BE2C (cell line): Measurements from ENCODE around the gene EIF4G3.

Experiments used
- DNase-seq: peaks from one replicate; pipeline ENCODE4 v3.0.0-alpha.2; 2020
- H3K27me3 ChIP-seq: fragments of 250-450 bp; sonication (Bioruptor Pico); 2 replicates; pipeline ENCODE4 v1.5.1; 2020; ENCODE audit warnings: mild to moderate bottlenecking
- H3K36me3 ChIP-seq: fragments of 250-450 bp; sonication (Bioruptor Pico); 2 replicates; pipeline ENCODE4 v1.5.1; 2020; ENCODE audit warnings: mild to moderate bottlenecking
- H3K4me1 ChIP-seq: fragments of 250-450 bp; sonication (Bioruptor Pico); 2 replicates; pipeline ENCODE4 v1.5.1; 2020
- H3K4me3 ChIP-seq: 2 replicates; pipeline ENCODE4 v1.5.1; 2011; ENCODE audit warnings: low read depth, low read length
- H3K9me3 ChIP-seq: fragments of 250-450 bp; sonication (Bioruptor Pico); 2 replicates; pipeline ENCODE4 v1.5.1; 2020
- TF ChIP-seq, protein P1 (sequence below): IDR thresholded peaks from 2 replicates; pipeline ENCODE4 v1.5.1; 2012; ENCODE audit warnings: mild to moderate bottlenecking, low read depth, low read length

EIF4G3 gene

DNA sequence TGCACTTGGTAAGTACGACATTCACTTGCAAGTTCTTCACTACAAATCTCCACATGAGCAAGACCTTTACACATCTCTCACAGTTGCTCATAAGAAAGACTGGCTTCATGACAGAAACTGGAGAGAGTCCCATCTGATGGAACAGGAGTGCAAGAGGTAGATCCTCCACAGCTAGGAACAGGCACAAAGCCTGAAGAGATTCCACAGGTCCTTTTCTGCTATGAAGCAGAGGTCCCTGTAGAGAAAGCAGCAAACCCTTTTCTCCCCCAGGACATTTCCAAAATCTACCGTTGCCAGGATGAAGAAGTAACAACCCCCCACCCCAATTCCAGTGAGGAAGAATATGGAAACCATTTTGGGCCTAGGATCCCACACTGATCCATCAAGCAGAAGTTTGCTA, 47.3 kb downstream of the EIF4G3 start:
- H3K36me3 ChIP-seq = no peaks in the 10 kb centered on the region
- no peak for DNase-seq
- H3K4me1 ChIP-seq = no peaks in the 10 kb centered on the region
- H3K9me3 ChIP-seq = no peaks in the 10 kb centered on the region
- TF ChIP-seq, protein P1, sequence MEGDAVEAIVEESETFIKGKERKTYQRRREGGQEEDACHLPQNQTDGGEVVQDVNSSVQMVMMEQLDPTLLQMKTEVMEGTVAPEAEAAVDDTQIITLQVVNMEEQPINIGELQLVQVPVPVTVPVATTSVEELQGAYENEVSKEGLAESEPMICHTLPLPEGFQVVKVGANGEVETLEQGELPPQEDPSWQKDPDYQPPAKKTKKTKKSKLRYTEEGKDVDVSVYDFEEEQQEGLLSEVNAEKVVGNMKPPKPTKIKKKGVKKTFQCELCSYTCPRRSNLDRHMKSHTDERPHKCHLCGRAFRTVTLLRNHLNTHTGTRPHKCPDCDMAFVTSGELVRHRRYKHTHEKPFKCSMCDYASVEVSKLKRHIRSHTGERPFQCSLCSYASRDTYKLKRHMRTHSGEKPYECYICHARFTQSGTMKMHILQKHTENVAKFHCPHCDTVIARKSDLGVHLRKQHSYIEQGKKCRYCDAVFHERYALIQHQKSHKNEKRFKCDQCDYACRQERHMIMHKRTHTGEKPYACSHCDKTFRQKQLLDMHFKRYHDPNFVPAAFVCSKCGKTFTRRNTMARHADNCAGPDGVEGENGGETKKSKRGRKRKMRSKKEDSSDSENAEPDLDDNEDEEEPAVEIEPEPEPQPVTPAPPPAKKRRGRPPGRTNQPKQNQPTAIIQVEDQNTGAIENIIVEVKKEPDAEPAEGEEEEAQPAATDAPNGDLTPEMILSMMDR = no peak
- no peak overlapping the region for H3K4me3 ChIP-seq
- H3K27me3 ChIP-seq = no peaks in the 10 kb centered on the region

DNA sequence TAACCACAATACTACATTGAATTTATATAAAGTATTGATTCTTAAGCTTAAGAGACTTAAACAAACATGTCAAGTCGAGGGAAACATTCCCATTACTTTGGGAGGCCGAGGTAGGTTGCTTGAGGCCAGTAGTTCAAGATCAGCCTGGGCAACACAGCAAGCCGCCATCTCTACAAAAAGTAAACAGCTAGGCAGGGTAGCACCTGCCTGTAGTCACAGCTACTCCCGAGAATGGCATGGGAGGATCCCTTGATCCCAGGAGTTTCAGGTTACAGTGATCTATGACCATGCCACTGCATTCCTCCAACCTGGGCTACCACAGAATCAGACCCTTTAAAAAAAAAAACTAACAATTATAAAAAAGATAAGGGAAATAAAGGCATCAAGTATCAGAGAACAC, 50.4 kb downstream of the EIF4G3 start:
- no peaks in the 10 kb centered on the region for H3K9me3 ChIP-seq
- no peaks in the 10 kb centered on the region for H3K4me1 ChIP-seq
- no peaks in the 10 kb centered on the region for H3K36me3 ChIP-seq
- no peak overlapping the region for H3K4me3 ChIP-seq
- TF ChIP-seq, protein P1 = no peak
- no peak for DNase-seq
- H3K27me3 ChIP-seq = no peaks in the 10 kb centered on the region

DNA sequence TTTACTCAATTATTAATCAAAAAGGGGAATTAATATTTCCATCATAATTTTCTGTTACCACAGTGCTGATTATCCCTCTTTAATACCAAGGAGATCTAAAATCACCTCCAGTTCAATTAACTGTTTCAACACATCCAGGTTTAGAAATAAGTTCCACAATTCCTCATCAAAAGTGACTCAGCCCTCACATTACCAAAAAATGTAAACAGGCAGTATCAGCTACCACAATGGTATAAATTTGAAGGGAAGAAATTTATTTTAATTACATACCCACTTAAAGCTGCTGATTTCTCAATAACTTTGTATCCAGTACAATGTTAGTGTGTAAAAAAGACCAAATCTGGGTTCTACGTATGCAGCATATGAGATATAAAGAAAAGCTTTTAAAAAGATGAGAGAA, 51.9 kb downstream of the EIF4G3 start:
- H3K36me3 ChIP-seq = no peaks in the 10 kb centered on the region
- no peaks in the 10 kb centered on the region for H3K27me3 ChIP-seq
- TF ChIP-seq, protein P1 = no peak
- no peak for DNase-seq
- no peaks in the 10 kb centered on the region for H3K9me3 ChIP-seq
- H3K4me3 ChIP-seq = no peak overlapping the region
- H3K4me1 ChIP-seq = no peaks in the 10 kb centered on the region

DNA sequence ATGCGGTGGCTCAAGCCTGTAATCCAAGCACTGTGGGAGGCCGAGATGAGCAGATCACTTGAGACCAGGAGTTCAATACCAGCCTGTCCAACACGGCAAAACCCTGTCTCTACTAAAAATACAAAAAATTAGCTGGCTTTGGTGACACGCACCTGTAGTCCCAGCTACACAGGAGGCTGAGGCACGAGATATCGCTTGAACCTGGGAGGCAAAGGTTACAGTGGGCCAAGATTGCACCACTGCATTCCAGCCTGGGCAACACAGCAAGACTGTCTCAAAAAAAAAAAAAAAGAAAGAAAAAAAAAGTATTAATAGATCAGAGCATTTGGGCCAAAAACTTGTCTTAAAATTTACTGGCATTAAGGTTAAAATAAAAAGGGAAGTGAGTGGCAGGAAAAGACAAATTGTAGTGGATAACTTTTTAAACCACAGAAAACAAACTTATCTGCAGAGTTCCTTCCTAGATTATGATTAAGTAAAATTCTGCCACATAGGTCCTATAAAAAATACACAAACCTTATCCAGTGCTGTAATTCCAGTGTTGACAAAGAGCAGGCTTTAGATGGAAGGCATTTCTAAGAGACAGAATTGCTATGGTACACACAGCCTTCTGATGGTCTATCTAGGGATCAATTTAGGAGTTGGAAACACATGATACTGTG, 53.3 kb downstream of the EIF4G3 start:
- no peak for DNase-seq
- Histone ChIP-seq H3K36me3 (no peaks in the 10 kb centered on the region), H3K9me3 (no peaks in the 10 kb centered on the region)

GRCh38 chr1:21121764-21122471, 54.8 kb downstream of the EIF4G3 start:
- Histone ChIP-seq H3K9me3 (no peaks in the 10 kb centered on the region), H3K4me1 (no peaks in the 10 kb centered on the region), H3K36me3 (no peaks in the 10 kb centered on the region), H3K27me3 (no peaks in the 10 kb centered on the region), H3K4me3 (no peak overlapping the region)
- DNase-seq = no peak
- TF ChIP-seq, protein P1 = no peak

More for the DNA sequence above, 53.3 kb downstream of the EIF4G3 start:
- H3K4me1 ChIP-seq = no peaks in the 10 kb centered on the region
- no peaks in the 10 kb centered on the region for H3K27me3 ChIP-seq
- TF ChIP-seq, protein P1 = no peak
- no peak overlapping the region for H3K4me3 ChIP-seq

DNA sequence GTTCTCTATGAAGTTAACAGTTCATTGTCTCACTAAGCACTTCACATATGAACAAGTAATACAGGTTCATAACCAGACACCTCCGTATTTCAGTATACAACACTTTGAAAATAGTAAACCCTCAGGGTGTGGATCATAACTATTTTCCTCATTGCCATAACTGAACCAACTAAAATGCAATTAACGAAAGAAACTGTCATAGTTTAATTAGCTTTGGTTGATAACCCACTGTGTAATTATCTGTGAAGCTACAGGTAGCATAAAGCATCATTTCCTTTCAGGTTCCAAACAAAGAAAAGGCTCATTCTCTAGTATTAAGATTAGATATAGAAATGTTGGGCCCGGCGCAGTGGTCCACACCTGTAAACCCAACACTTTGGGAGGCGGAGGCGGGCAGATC, 58.5 kb downstream of the EIF4G3 start:
- TF ChIP-seq, protein P1 = no peak
- H3K4me1 ChIP-seq = no peaks in the 10 kb centered on the region
- no peaks in the 10 kb centered on the region for H3K27me3 ChIP-seq
- H3K9me3 ChIP-seq = no peaks in the 10 kb centered on the region
- H3K36me3 ChIP-seq = no peaks in the 10 kb centered on the region
- no peak for DNase-seq
- no peak overlapping the region for H3K4me3 ChIP-seq
